Keratinocyte (primary cell): ENCODE results near the gene UBE2D2. TPM values are rescaled to one million over a fixed set of nuclear protein-coding genes. Genes with fewer than 3 reads are reported as not detected.

Experiments used
- DNase-seq: peaks from one replicate; pipeline ENCODE4 v3.0.0-alpha.2; 2011; ENCODE audit warnings: low read depth, missing footprints, low spot score
- FAIRE-seq: peaks from 2 replicates; lab custom pipeline; 2011; peaks lifted over from hg19 to GRCh38; lab: Jason Lieb, UNC
- H2AFZ ChIP-seq: 2 replicates; pipeline ENCODE4 v1.6.0; 2012; ENCODE audit warnings: low read length, control low read depth, inconsistent platforms; ENCODE audit not compliant: control insufficient read depth
- H3K27ac ChIP-seq: 2 replicates; pipeline ENCODE4 v1.5.1; 2011; ENCODE audit warnings: low read length; ENCODE audit not compliant: control insufficient read depth, insufficient read depth
- H3K27me3 ChIP-seq: 3 replicates; pipeline ENCODE4 v1.6.0; 2011; ENCODE audit warnings: low read length; ENCODE audit not compliant: control insufficient read depth, insufficient read depth; ENCODE audit errors: extremely low read depth
- H3K36me3 ChIP-seq, 2 experiments: 2 replicates in 1 of 2; 3 replicates in 1 of 2; pipeline ENCODE4 v1.5.1; 2011; ENCODE audit warnings: low read length in 2 of 2, mild to moderate bottlenecking in 1 of 2; ENCODE audit not compliant: control insufficient read depth in 2 of 2, insufficient read depth in 2 of 2; ENCODE audit errors: extremely low read depth in 1 of 2
- H3K4me1 ChIP-seq: 3 replicates; pipeline ENCODE4 v1.5.1; 2011; ENCODE audit warnings: low read length; ENCODE audit not compliant: control insufficient read depth, insufficient read depth; ENCODE audit errors: extremely low read depth
- H3K4me2 ChIP-seq: 3 replicates; pipeline ENCODE4 v1.6.0; 2011; ENCODE audit warnings: low read depth, low read length; ENCODE audit not compliant: control insufficient read depth, insufficient read depth; ENCODE audit errors: extremely low read depth
- H3K4me3 ChIP-seq, 3 experiments: fragments of 200-600 bp in 1 of 3; sonication (generic) in 1 of 3; 2 replicates in 2 of 3; 3 replicates in 1 of 3; pipeline ENCODE4 v1.5.1; 2011 to 2016; ENCODE audit warnings: low read length in 3 of 3, mild to moderate bottlenecking in 3 of 3, control low read depth in 2 of 3, inconsistent platforms in 1 of 3, low read depth in 1 of 3, mixed read lengths in 1 of 3, mixed run types in 1 of 3, moderate library complexity in 1 of 3; ENCODE audit not compliant: control insufficient read depth in 2 of 3, insufficient read depth in 2 of 3; ENCODE audit errors: extremely low read depth in 1 of 3
- H3K79me2 ChIP-seq: 2 replicates; pipeline ENCODE4 v1.6.0; 2012; ENCODE audit warnings: low read length; ENCODE audit not compliant: control insufficient read depth, insufficient read depth
- H3K9ac ChIP-seq: 3 replicates; pipeline ENCODE4 v1.6.0; 2011; ENCODE audit warnings: low read length; ENCODE audit not compliant: control insufficient read depth, insufficient read depth; ENCODE audit errors: extremely low read depth
- H3K9me1 ChIP-seq: 3 replicates; pipeline ENCODE4 v1.6.0; 2011; ENCODE audit warnings: low read length; ENCODE audit not compliant: control insufficient read depth, insufficient read depth; ENCODE audit errors: extremely low read depth
- H3K9me3 ChIP-seq: 2 replicates; pipeline ENCODE4 v1.5.1; 2012; ENCODE audit warnings: low read depth, low read length; ENCODE audit not compliant: control insufficient read depth
- H4K20me1 ChIP-seq: 3 replicates; pipeline ENCODE4 v1.6.0; 2011; ENCODE audit warnings: low read length; ENCODE audit not compliant: control insufficient read depth, insufficient read depth; ENCODE audit errors: extremely low read depth
- EZH2 ChIP-seq: IDR thresholded peaks from one replicate; pipeline ENCODE4 v1.6.1; 2012; ENCODE audit warnings: inconsistent platforms, mild to moderate bottlenecking, low read length, moderate library complexity
- dilution Hi-C: fragments of 300-500 bp; cut with MboI; formaldehyde crosslinking; loops from one replicate; pipeline ENCODE4 v1.7.0; 2020; ENCODE audit warnings: low sequenced_read_pairs; ENCODE audit not compliant: extremely low pct_ligation_motif_present
- polyA plus RNA-seq, 5 experiments: library from polyadenylated mRNA; depleted of rRNA in 3 of 5; stranded (reverse) in 3 of 5; stranded (forward) in 1 of 5; unstranded in 1 of 5; fragments of >200 nt; gene quantifications; 1 replicate in 1 of 5; 2 replicates in 3 of 5; 3 replicates in 1 of 5; pipeline versions ENCODE4 v1.2.1 to v1.2.3, GENCODE V29; 2011 to 2012; ENCODE audit warnings: missing spikeins in 2 of 5, low read depth in 1 of 5, low replicate concordance in 1 of 5
- TF ChIP-seq, protein P1 (sequence below), 3 experiments: IDR thresholded peaks in 1 of 3; conservative IDR thresholded peaks in 1 of 3; optimal IDR thresholded peaks in 1 of 3; 2 replicates in 2 of 3; 3 replicates in 1 of 3; pipeline versions ENCODE3 to v1.5.1; 2011; ENCODE audit warnings: low read length in 3 of 3, mild to moderate bottlenecking in 3 of 3, moderate library complexity in 2 of 3, control low read depth in 1 of 3, inconsistent platforms in 1 of 3; ENCODE audit not compliant: insufficient read depth in 2 of 3; ENCODE audit errors: extremely low read depth in 1 of 3

UBE2D2 gene
- polyA plus RNA-seq, 1 donor (not counting 4 experiments of a cell fraction or from before 2014, with no cell fraction given), result 127 TPM

DNA sequence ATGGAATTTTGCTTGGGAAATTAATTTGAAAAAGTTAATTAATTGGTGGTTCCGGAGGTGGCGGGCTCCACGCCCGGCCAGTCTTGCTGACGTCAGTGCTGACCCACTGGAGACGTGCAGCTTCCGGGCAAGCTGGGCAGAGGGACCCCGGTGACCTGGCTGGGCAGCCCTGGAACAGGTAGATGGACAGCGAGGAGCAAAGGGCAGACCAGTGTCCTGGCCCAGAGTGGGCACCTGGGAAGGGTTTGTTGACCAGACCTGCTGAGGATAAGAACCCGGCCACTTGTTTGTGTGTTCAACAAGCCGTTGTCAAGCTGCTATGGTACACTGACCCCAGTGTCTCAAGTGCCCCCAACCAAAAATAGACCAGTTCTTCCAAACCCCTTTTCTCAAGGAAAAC lies 104.5 kb downstream of the UBE2D2 start:
- H3K36me3 ChIP-seq, result no peaks in the 10 kb centered on the region
- dilution Hi-C loops, result no loop called here
- H3K4me1 ChIP-seq, result peaks cover 25% of the 10 kb centered on the region
- H3K9ac ChIP-seq, result no peak overlapping the region
- H2AFZ ChIP-seq, result no peak overlapping the region
- H3K4me3 ChIP-seq, result no peak overlapping the region
- H3K27ac ChIP-seq, result no peak overlapping the region
- FAIRE-seq, result no peak
- no peaks in the 10 kb centered on the region for H4K20me1 ChIP-seq
- TF ChIP-seq, protein P1, sequence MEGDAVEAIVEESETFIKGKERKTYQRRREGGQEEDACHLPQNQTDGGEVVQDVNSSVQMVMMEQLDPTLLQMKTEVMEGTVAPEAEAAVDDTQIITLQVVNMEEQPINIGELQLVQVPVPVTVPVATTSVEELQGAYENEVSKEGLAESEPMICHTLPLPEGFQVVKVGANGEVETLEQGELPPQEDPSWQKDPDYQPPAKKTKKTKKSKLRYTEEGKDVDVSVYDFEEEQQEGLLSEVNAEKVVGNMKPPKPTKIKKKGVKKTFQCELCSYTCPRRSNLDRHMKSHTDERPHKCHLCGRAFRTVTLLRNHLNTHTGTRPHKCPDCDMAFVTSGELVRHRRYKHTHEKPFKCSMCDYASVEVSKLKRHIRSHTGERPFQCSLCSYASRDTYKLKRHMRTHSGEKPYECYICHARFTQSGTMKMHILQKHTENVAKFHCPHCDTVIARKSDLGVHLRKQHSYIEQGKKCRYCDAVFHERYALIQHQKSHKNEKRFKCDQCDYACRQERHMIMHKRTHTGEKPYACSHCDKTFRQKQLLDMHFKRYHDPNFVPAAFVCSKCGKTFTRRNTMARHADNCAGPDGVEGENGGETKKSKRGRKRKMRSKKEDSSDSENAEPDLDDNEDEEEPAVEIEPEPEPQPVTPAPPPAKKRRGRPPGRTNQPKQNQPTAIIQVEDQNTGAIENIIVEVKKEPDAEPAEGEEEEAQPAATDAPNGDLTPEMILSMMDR (optimal IDR thresholded peaks at IDR 0.05 in 1 of 3, IDR thresholded peaks at IDR 0.05 in 1 of 3, conservative IDR thresholded peaks at IDR 0.05 in 1 of 3; ENCODE audit: extremely low read depth in 1 of 3, insufficient read depth in 2 of 3, low read length in 3 of 3), result no peak
- TF ChIP-seq EZH2, result no peak
- H3K79me2 ChIP-seq, result no peaks in the 10 kb centered on the region
- H3K9me3 ChIP-seq, result no peaks in the 10 kb centered on the region
- H3K27me3 ChIP-seq, result no peaks in the 10 kb centered on the region
- H3K4me2 ChIP-seq, result no peak overlapping the region
- no peaks in the 10 kb centered on the region for H3K9me1 ChIP-seq
- no peak for DNase-seq

- Histone ChIP-seq H3K36me3 (no peaks in the 10 kb centered on the region), H2AFZ (no peak overlapping the region), H3K4me3 (no peak overlapping the region), H3K4me1 (peaks cover 20% of the 10 kb centered on the region), H3K27me3 (no peaks in the 10 kb centered on the region), H3K27ac (no peak overlapping the region), H3K4me2 (no peak overlapping the region), H3K79me2 (no peaks in the 10 kb centered on the region), H3K9me3 (no peaks in the 10 kb centered on the region), H3K9ac (no peak overlapping the region), H3K9me1 (no peaks in the 10 kb centered on the region), H4K20me1 (no peaks in the 10 kb centered on the region)
- FAIRE-seq, result no peak
- dilution Hi-C loops, result no loop called here
- TF ChIP-seq, protein P1 (optimal IDR thresholded peaks at IDR 0.05 in 1 of 3, IDR thresholded peaks at IDR 0.05 in 1 of 3, conservative IDR thresholded peaks at IDR 0.05 in 1 of 3; ENCODE audit: extremely low read depth in 1 of 3, insufficient read depth in 2 of 3, low read length in 3 of 3), result no peak
- TF ChIP-seq EZH2, result no peak
- DNase-seq, result no peak
Measured at GRCh38 chr5:139666551-139666950, 105.4 kb downstream of the UBE2D2 start.
